ENCODE data around the gene CACNA1S.

DNA sequence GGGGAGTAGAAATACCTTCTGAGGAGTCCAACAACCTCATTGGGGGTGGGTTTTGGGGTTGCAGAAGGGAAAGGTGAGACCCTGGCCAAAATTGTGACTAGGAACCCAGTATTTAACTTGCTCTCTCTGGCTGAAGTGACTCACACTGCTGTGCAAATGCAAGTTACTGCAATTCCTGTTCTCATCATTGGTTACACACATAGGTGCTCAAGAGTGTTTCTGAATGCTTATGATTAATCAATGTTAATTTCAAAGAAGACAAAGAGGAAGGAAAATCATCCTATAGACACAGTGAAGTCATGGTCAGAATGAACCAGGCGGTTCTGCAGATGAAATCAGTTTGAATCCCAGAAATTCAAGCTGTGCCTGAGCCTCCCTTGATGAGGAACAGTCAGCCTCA lies 11.6 kb upstream of the CACNA1S start:
- TF ChIP-seq CTCF (IDR thresholded peaks at IDR 0.05), result no peak
- no peak for TF ChIP-seq ZFX (IDR thresholded peaks at IDR 0.05; ENCODE audit: borderline replicate concordance)
